ENCODE data around the gene SNAP47. TPM values are rescaled to one million over a fixed set of nuclear protein-coding genes. Genes with fewer than 3 reads are reported as not detected.

Gene SNAP47
- polyA plus RNA-seq, 1 donor (not counting 4 experiments of a cell fraction or from before 2014, with no cell fraction given) = 24.8 TPM

DNA sequence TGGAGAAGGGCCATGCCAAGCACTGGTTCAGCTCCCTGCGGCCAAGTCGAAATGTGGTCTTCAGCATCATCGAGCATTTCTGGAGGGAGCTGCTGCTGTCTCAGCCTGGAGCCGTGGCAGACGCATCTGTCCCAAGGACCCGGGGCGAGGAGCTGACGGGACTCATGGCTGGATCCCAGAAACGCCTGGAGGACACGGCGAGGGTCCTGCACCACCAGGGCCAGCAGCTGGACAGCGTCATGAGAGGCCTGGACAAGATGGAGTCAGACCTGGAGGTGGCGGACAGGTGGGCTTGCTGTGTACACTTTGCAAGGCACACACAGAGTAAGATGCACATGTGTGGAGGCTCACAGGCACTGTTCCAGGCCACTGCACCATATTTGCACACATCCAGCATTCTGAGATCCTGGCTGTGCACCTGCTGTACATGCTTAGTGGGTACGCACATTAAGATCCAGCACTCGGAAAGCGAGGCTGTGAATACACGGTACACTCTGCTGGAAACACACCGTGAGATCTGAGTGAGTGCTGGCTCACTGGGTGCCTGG lies 12.8 kb downstream of the SNAP47 start:
- Histone ChIP-seq H3K9me1 (ENCODE audit: control insufficient read depth, extremely low read depth, insufficient read depth, low read length) (no peaks in the 10 kb centered on the region), H3K4me3 (ENCODE audit: control insufficient read depth in 2 of 3, extremely low read depth in 1 of 3, insufficient read depth in 2 of 3, low read depth in 1 of 3, low read length in 3 of 3) (no peak overlapping the region), H3K9ac (ENCODE audit: control insufficient read depth, extremely low read depth, insufficient read depth, low read length) (no peak overlapping the region), H3K4me2 (ENCODE audit: control insufficient read depth, extremely low read depth, insufficient read depth, low read depth, low read length) (no peak overlapping the region), H3K27me3 (ENCODE audit: control insufficient read depth, extremely low read depth, insufficient read depth, low read length) (no peaks in the 10 kb centered on the region), H3K79me2 (ENCODE audit: control insufficient read depth, insufficient read depth, low read length) (peaks cover 60% of the 10 kb centered on the region), H3K4me1 (ENCODE audit: control insufficient read depth, extremely low read depth, insufficient read depth, low read length) (no peaks in the 10 kb centered on the region), H3K36me3 (ENCODE audit: control insufficient read depth in 2 of 2, extremely low read depth in 1 of 2, insufficient read depth in 2 of 2, low read length in 2 of 2) (peaks cover 10 to 13% of the 10 kb centered on the region in 2 experiments), H4K20me1 (ENCODE audit: control insufficient read depth, extremely low read depth, insufficient read depth, low read length) (peaks cover 13% of the 10 kb centered on the region), H2AFZ (ENCODE audit: control insufficient read depth, low read length) (no peak overlapping the region), H3K27ac (ENCODE audit: control insufficient read depth, insufficient read depth, low read length) (no peak overlapping the region), H3K9me3 (ENCODE audit: control insufficient read depth, low read depth, low read length) (no peaks in the 10 kb centered on the region)
- no peak for FAIRE-seq
- TF ChIP-seq, protein P1, sequence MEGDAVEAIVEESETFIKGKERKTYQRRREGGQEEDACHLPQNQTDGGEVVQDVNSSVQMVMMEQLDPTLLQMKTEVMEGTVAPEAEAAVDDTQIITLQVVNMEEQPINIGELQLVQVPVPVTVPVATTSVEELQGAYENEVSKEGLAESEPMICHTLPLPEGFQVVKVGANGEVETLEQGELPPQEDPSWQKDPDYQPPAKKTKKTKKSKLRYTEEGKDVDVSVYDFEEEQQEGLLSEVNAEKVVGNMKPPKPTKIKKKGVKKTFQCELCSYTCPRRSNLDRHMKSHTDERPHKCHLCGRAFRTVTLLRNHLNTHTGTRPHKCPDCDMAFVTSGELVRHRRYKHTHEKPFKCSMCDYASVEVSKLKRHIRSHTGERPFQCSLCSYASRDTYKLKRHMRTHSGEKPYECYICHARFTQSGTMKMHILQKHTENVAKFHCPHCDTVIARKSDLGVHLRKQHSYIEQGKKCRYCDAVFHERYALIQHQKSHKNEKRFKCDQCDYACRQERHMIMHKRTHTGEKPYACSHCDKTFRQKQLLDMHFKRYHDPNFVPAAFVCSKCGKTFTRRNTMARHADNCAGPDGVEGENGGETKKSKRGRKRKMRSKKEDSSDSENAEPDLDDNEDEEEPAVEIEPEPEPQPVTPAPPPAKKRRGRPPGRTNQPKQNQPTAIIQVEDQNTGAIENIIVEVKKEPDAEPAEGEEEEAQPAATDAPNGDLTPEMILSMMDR (optimal IDR thresholded peaks at IDR 0.05 in 1 of 3, IDR thresholded peaks at IDR 0.05 in 1 of 3, conservative IDR thresholded peaks at IDR 0.05 in 1 of 3; ENCODE audit: extremely low read depth in 1 of 3, insufficient read depth in 2 of 3, low read length in 3 of 3) = no peak
- no peak for TF ChIP-seq EZH2 (IDR thresholded peaks at IDR 0.05; ENCODE audit: low read length)
- no peak for DNase-seq (ENCODE audit: low read depth, low spot score)
- dilution Hi-C loops (cut with MboI; ENCODE audit: extremely low pct_ligation_motif_present, low sequenced_read_pairs) = no loop called here

DNA sequence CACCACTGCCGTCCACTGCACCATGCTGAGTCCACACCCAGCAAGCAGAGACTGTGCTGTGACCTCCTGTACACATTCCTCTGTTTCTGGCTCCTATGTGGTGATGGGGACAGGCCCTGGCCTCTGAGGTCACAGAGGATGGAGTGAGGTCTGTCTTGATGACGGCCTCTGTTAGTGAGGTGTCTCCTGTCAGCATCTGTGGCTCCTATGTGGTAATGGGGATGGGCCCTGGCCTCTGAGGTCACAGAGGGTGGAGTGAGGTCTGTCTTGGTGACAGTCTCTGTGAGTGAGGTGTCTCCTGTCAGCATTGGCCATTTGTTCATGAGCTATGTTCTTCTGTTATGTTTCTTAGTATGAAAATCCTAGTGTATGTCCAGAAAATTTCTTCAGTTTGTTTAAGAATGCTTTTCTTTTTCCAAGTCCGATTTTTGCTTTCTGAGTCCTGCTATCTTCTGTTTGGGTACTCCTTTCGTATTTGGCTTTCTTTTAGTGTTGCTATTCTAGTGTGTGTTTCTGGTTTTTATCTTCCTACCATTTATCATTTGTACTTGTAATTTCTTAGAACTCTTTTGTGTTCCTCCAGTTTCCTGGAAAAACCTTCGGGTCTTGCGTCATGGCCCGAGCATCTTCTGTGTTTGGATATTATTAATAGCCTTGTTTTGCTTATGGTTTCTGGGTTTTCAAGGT lies 13.4 kb downstream of the SNAP47 start:
- Histone ChIP-seq H3K9me1 (ENCODE audit: control insufficient read depth, extremely low read depth, insufficient read depth, low read length) (no peaks in the 10 kb centered on the region), H3K36me3 (ENCODE audit: control insufficient read depth in 2 of 2, extremely low read depth in 1 of 2, insufficient read depth in 2 of 2, low read length in 2 of 2) (peaks cover 10 to 13% of the 10 kb centered on the region in 2 experiments), H3K79me2 (ENCODE audit: control insufficient read depth, insufficient read depth, low read length) (peaks cover 58% of the 10 kb centered on the region), H3K4me3 (ENCODE audit: control insufficient read depth in 2 of 3, extremely low read depth in 1 of 3, insufficient read depth in 2 of 3, low read depth in 1 of 3, low read length in 3 of 3) (no peak overlapping the region), H4K20me1 (ENCODE audit: control insufficient read depth, extremely low read depth, insufficient read depth, low read length) (peaks cover 13% of the 10 kb centered on the region), H3K9ac (ENCODE audit: control insufficient read depth, extremely low read depth, insufficient read depth, low read length) (no peak overlapping the region), H3K27ac (ENCODE audit: control insufficient read depth, insufficient read depth, low read length) (no peak overlapping the region), H3K4me1 (ENCODE audit: control insufficient read depth, extremely low read depth, insufficient read depth, low read length) (no peaks in the 10 kb centered on the region), H3K4me2 (ENCODE audit: control insufficient read depth, extremely low read depth, insufficient read depth, low read depth, low read length) (no peak overlapping the region), H2AFZ (ENCODE audit: control insufficient read depth, low read length) (no peak overlapping the region), H3K9me3 (ENCODE audit: control insufficient read depth, low read depth, low read length) (no peaks in the 10 kb centered on the region), H3K27me3 (ENCODE audit: control insufficient read depth, extremely low read depth, insufficient read depth, low read length) (no peaks in the 10 kb centered on the region)
- TF ChIP-seq, protein P1 (optimal IDR thresholded peaks at IDR 0.05 in 1 of 3, IDR thresholded peaks at IDR 0.05 in 1 of 3, conservative IDR thresholded peaks at IDR 0.05 in 1 of 3; ENCODE audit: extremely low read depth in 1 of 3, insufficient read depth in 2 of 3, low read length in 3 of 3) = no peak
- TF ChIP-seq EZH2 (IDR thresholded peaks at IDR 0.05; ENCODE audit: low read length) = no peak
- dilution Hi-C loops (cut with MboI; ENCODE audit: extremely low pct_ligation_motif_present, low sequenced_read_pairs) = no loop called here
- no peak for FAIRE-seq
- no peak for DNase-seq (ENCODE audit: low read depth, low spot score)
